Smooth muscle cell (in vitro differentiated cells): ENCODE results near the gene WIPF3. TPM values are rescaled to one million over a fixed set of nuclear protein-coding genes. Genes with fewer than 3 reads are reported as not detected.
"Not testable (repeated sequence)": the region's sequence is repeated elsewhere in the genome, so short reads cannot be mapped to it uniquely, and the experiment has no call there.

ENCODE experiments used
- DNase-seq: peaks from one replicate; lab custom pipeline; 2025; ENCODE audit not compliant: unreplicated experiment; lab: John Stamatoyannopoulos, UW
- H2AFZ ChIP-seq: fragments of 200-600 bp; sonication (generic); 2 replicates; pipeline ENCODE4 v1.6.0; 2016; ENCODE audit warnings: antibody characterized with exemption, low read depth, mild to moderate bottlenecking
- H3F3A ChIP-seq: fragments of 200-600 bp; sonication (generic); 2 replicates; pipeline ENCODE4 v1.6.0; 2017; ENCODE audit warnings: antibody characterized with exemption, low read depth
- H3K27ac ChIP-seq: fragments of 200-600 bp; sonication (generic); 2 replicates; pipeline ENCODE4 v1.5.1; 2016; ENCODE audit warnings: low read depth, mild to moderate bottlenecking
- H3K27me3 ChIP-seq: fragments of 200-600 bp; sonication (generic); 2 replicates; pipeline ENCODE4 v1.6.1; 2016; ENCODE audit warnings: low read depth, mild to moderate bottlenecking
- H3K36me3 ChIP-seq: fragments of 200-600 bp; sonication (generic); 2 replicates; pipeline ENCODE4 v1.5.1; 2016; ENCODE audit warnings: low read depth
- H3K4me1 ChIP-seq: fragments of 200-600 bp; sonication (generic); 2 replicates; pipeline ENCODE4 v1.5.1; 2016; ENCODE audit warnings: low read depth
- H3K4me2 ChIP-seq: fragments of 200-600 bp; sonication (generic); 2 replicates; pipeline ENCODE4 v1.6.0; 2016; ENCODE audit warnings: mild to moderate bottlenecking
- H3K4me3 ChIP-seq: fragments of 200-600 bp; sonication (generic); 2 replicates; pipeline ENCODE4 v1.5.1; 2016; ENCODE audit warnings: mild to moderate bottlenecking
- H3K79me2 ChIP-seq: fragments of 200-600 bp; sonication (generic); 2 replicates; pipeline ENCODE4 v1.6.0; 2016; ENCODE audit warnings: low read depth, mild to moderate bottlenecking
- H3K9ac ChIP-seq: fragments of 200-600 bp; sonication (generic); 2 replicates; pipeline ENCODE4 v1.6.0; 2016; ENCODE audit warnings: low read depth
- H3K9me3 ChIP-seq: fragments of 200-600 bp; sonication (generic); replicated peaks from 2 replicates; pipeline ENCODE4 v1.5.1; 2016; ENCODE audit warnings: low read depth
- H4K20me1 ChIP-seq: fragments of 200-600 bp; sonication (generic); 2 replicates; pipeline ENCODE4 v1.6.0; 2016; ENCODE audit warnings: low read depth
- CTCF ChIP-seq: fragments of 200-600 bp; sonication (generic); IDR thresholded peaks from 2 replicates; pipeline ENCODE4 v1.5.1; 2017; ENCODE audit warnings: borderline replicate concordance, mild to moderate bottlenecking, antibody characterized with exemption; ENCODE audit not compliant: insufficient read depth, poor library complexity, severe bottlenecking
- WGBS: methylation state at CpG from one replicate; pipeline ENCODE4 v1.1.7; 2016; ENCODE audit warnings: low lambda C conversion rate; 5-methylcytosine and 5-hydroxymethylcytosine counted together
- polyA plus RNA-seq: library from polyadenylated mRNA; unstranded; fragments of >200 nt; fragmentation: Nextera tagmentation; extraction: Ambion mirVana; gene quantifications from 2 replicates; pipeline ENCODE4 v1.2.1, GENCODE V29; 2016
- total RNA-seq: library from RNA; depleted of rRNA; stranded (reverse); fragments of >200 nt; gene quantifications from 2 replicates; pipeline ENCODE4 v1.2.3, GENCODE V29; 2014

The WIPF3 gene
- total and polyA plus RNA-seq, 2 experiments from 2014 or later, result 0.22 TPM; not detected in 1

GRCh38 chr7:29888006-29888405 is 81.7 kb downstream of the WIPF3 start:
- Histone ChIP-seq H3K9me3 (no peaks in the 10 kb centered on the region), H2AFZ (no peak overlapping the region), H3K79me2 (no peaks in the 10 kb centered on the region), H3K4me3 (no peak overlapping the region), H3K4me1 (peaks cover 4% of the 10 kb centered on the region), H3K9ac (no peak overlapping the region), H3F3A (no peaks in the 10 kb centered on the region), H3K27me3 (peaks cover 26% of the 10 kb centered on the region), H3K27ac (no peak overlapping the region), H3K36me3 (no peaks in the 10 kb centered on the region), H3K4me2 (no peak overlapping the region), H4K20me1 (no peaks in the 10 kb centered on the region)
- WGBS, result 84% methylated on average over 7 of the region's 7 CpGs
- no peak for TF ChIP-seq CTCF
- DNase-seq, result no peak

- DNase-seq, result no peak
- H3K36me3 ChIP-seq, result no peaks in the 10 kb centered on the region
- H3K4me1 ChIP-seq, result peaks cover 4% of the 10 kb centered on the region
- TF ChIP-seq CTCF, result no peak
- H3K4me2 ChIP-seq, result no peak overlapping the region
- H3K9me3 ChIP-seq, result no peaks in the 10 kb centered on the region
- WGBS, result 95% methylated on average over 5 of the region's 5 CpGs
- no peak overlapping the region for H3K27ac ChIP-seq
- H2AFZ ChIP-seq, result no peak overlapping the region
- no peak overlapping the region for H3K4me3 ChIP-seq
- H3K27me3 ChIP-seq, result peaks cover 13% of the 10 kb centered on the region
- no peaks in the 10 kb centered on the region for H4K20me1 ChIP-seq
- no peaks in the 10 kb centered on the region for H3K79me2 ChIP-seq
- H3F3A ChIP-seq, result no peaks in the 10 kb centered on the region
- H3K9ac ChIP-seq, result no peak overlapping the region
Measured at GRCh38 chr7:29889288-29889687, 83.0 kb downstream of the WIPF3 start.

- no peak for DNase-seq
- WGBS, result 93% methylated on average over 4 of the region's 4 CpGs
- H3K9ac ChIP-seq, result no peak overlapping the region
- no peak for TF ChIP-seq CTCF
- no peak overlapping the region for H3K4me3 ChIP-seq
- no peak overlapping the region for H3K27ac ChIP-seq
- no peaks in the 10 kb centered on the region for H4K20me1 ChIP-seq
- no peaks in the 10 kb centered on the region for H3K79me2 ChIP-seq
- H3F3A ChIP-seq, result no peaks in the 10 kb centered on the region
- no peak overlapping the region for H3K4me2 ChIP-seq
- H3K36me3 ChIP-seq, result no peaks in the 10 kb centered on the region
- no peak overlapping the region for H2AFZ ChIP-seq
- no peaks in the 10 kb centered on the region for H3K9me3 ChIP-seq
- H3K4me1 ChIP-seq, result no peaks in the 10 kb centered on the region
- H3K27me3 ChIP-seq, result peaks cover 4% of the 10 kb centered on the region
Measured at GRCh38 chr7:29890251-29890650, 83.9 kb downstream of the WIPF3 start.

- 100% methylated on average over 1 of the region's 14 CpGs for WGBS
- not testable (repeated sequence) for H3F3A ChIP-seq, H3K36me3 ChIP-seq, H2AFZ ChIP-seq, H3K4me3 ChIP-seq, DNase-seq, H3K79me2 ChIP-seq, H3K27me3 ChIP-seq, H3K4me1 ChIP-seq, H3K9me3 ChIP-seq, H3K4me2 ChIP-seq, H4K20me1 ChIP-seq, H3K27ac ChIP-seq, H3K9ac ChIP-seq
Measured at GRCh38 chr7:29890786-29891185, 84.5 kb downstream of the WIPF3 start.
